A549 (cell line): ENCODE results near the gene HUNK.

ENCODE experiments used
- CTCF ChIP-seq: fragments of >200 bp; sonication (Bioruptor Twin); formaldehyde crosslinking; IDR thresholded peaks from 3 replicates; pipeline ENCODE4 v1.5.1; 2016
- FOSL2 ChIP-seq, 2 experiments: fragments of 450-650 bp in 1 of 2; fragments of >200 bp in 1 of 2; sonication (Bioruptor Twin) in 1 of 2; formaldehyde crosslinking; IDR thresholded peaks; 2 replicates each; pipeline versions ENCODE4 v1.5.0 to v1.6.1; 2016 to 2020; ENCODE audit warnings: mild to moderate bottlenecking in 1 of 2, moderate library complexity in 1 of 2
- HDAC2 ChIP-seq: fragments of 200-600 bp; sonication (generic); IDR thresholded peaks from 2 replicates; pipeline ENCODE4 v1.6.1; 2016
- KDM1A ChIP-seq: fragments of 200-600 bp; sonication (generic); IDR thresholded peaks from 2 replicates; pipeline ENCODE4 v1.6.1; 2016; ENCODE audit warnings: low read depth, mild to moderate bottlenecking
- RAD21 ChIP-seq, 2 experiments: fragments of >200 bp in 1 of 2; sonication (Bioruptor Twin) in 1 of 2; formaldehyde crosslinking in 1 of 2; IDR thresholded peaks in 1 of 2; conservative IDR thresholded peaks in 1 of 2; 2 replicates in 1 of 2; 3 replicates in 1 of 2; pipeline ENCODE4 v1.6.1; 2012 to 2018; ENCODE audit warnings: inconsistent platforms in 1 of 2

GRCh38 chr21:31889460-31889859, 16.6 kb downstream of the HUNK start:
- TF ChIP-seq CTCF = no peak
- TF ChIP-seq RAD21 (conservative IDR thresholded peaks at IDR 0.05 in 1 of 2, IDR thresholded peaks at IDR 0.05 in 1 of 2) = no peak
- TF ChIP-seq HDAC2 = no peak
- no peak for TF ChIP-seq FOSL2 (IDR thresholded peaks at IDR 0.05)
- no peak for TF ChIP-seq FOSL2 (CRISPR knock-in tag; IDR thresholded peaks at IDR 0.05)
- no peak for TF ChIP-seq KDM1A
